ENCODE results near the gene NPM1. TPM values are rescaled to one million over a fixed set of nuclear protein-coding genes. Genes with fewer than 3 reads are reported as not detected.

Gene NPM1
- total RNA-seq, 1 experiment from 2014 or later: 2,693 TPM

DNA sequence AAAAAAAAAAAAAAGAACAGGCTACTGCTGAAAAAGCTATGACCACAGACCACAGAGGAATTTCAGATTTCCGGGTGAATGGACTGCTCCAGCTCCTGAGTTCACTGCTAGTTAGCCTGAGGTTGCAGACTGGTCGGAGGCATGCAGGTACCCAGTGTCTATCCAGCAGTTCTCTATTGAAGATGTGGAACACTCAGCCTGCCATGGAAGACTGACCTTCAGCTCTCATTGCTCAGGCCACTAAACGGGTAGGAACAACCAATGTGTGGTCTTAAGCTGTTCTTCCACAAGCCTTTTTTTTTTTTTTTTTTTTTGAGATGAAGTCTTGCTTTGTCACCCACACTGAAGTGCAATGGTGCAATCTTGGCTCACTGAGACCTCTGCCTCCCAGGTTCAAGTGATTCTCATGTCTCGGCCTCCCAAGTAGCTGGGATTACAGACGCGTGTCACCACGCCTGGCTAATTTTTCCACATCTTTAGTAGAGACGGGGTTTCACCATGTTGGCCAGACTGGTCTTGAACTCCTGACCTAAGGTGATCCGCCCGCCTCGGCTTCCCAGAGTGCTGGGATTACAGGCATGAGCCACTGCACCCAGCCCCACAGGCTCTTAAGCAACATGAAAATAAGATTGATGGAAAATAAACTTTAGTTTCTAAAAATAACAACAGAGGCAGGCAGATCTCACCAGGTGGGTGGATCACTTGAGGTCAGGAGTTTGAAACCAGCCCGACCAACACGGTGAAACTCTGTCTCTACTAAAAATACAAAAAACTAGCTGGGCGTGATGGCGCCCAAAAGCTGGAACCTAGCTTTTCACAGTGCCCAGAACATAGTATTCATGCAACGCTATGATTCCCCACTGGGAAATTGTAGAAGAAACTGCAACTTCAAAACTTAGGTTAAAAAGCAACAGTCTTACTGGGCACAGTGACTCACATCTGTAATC, 20.0 kb upstream of the NPM1 start:
- no peak overlapping the region for H3K4me3 ChIP-seq (replicated peaks in 1 of 2; ENCODE audit: low read depth in 1 of 2, low read length in 2 of 2)
- ChIA-PET CTCF (interaction anchor here (0.7 to 1.1 kb wide), 2 partner anchors 25 to 626 kb away, joined by 3 read pairs; no protein-coding TSS in a partner anchor), POLR2A (interaction anchor here (0.7 kb wide), 1 partner anchor 488 kb away, joined by 3 read pairs; no protein-coding TSS in a partner anchor), RAD21 (ENCODE audit: low non-redundant PET in 1 of 2, low total read pairs in 2 of 2, uncharacterized antibody in 2 of 2, unreplicated experiment in 2 of 2) (no interaction called here)
- BruUV-seq (replicated peaks): no TSS peak
- peaks cover 4 to 14% of the 10 kb centered on the region in 2 experiments; a peak in 3 of 4 replicates for H3K4me1 ChIP-seq (ENCODE audit: control insufficient read depth in 1 of 2, insufficient read depth in 2 of 2, low read length in 2 of 2)
- no peaks in the 10 kb centered on the region for H3K36me3 ChIP-seq (ENCODE audit: control insufficient read depth in 1 of 2, insufficient read depth in 2 of 2, low read length in 2 of 2)
- H3K79me2 ChIP-seq (ENCODE audit: insufficient read depth, low read length): no peaks in the 10 kb centered on the region
- no peaks in the 10 kb centered on the region for H3K9me3 ChIP-seq (ENCODE audit: control insufficient read depth in 1 of 2, insufficient read depth in 1 of 2, low read depth in 1 of 2, low read length in 2 of 2)
- H3K27ac ChIP-seq (ENCODE audit: low read depth, low read length): no peak overlapping the region
- no peak overlapping the region for H3K9ac ChIP-seq (ENCODE audit: low read length)
- no peak overlapping the region for H2AFZ ChIP-seq (ENCODE audit: low read depth, low read length, poor library complexity, severe bottlenecking)
- ATAC-seq (no peak), DNase-seq (ENCODE audit: low read depth, low spot score) (no peak)
- no peaks in the 10 kb centered on the region for H3K27me3 ChIP-seq (ENCODE audit: insufficient read depth, low read length)
- H3K9me2 ChIP-seq (ENCODE audit: insufficient read depth): no peaks in the 10 kb centered on the region
- intact Hi-C loops (cut with micrococcal nuclease): loop anchor here (5.0 kb wide), 1 partner anchor 540 kb away; no protein-coding TSS in a partner anchor
- TF ChIP-seq EGR1 (IDR thresholded peaks at IDR 0.05; ENCODE audit: low read depth) (no peak), CTCF (IDR thresholded peaks at IDR 0.05 in 2 of 3, conservative IDR thresholded peaks at IDR 0.05 in 1 of 3; ENCODE audit: borderline replicate concordance in 1 of 3, insufficient read depth in 1 of 3, low read depth in 2 of 3, low read length in 2 of 3) (no peak), POLR2A (IDR thresholded peaks at IDR 0.05; ENCODE audit: borderline replicate concordance, extremely low read depth, insufficient read depth, insufficient read length) (no peak), ZBTB33 (IDR thresholded peaks at IDR 0.05; ENCODE audit: extremely low read depth, insufficient replicate concordance, low read length) (no peak), JUND (IDR thresholded peaks at IDR 0.05) (no peak), CEBPB (IDR thresholded peaks at IDR 0.05; ENCODE audit: low read depth) (no peak), CBX3 (IDR thresholded peaks at IDR 0.05; ENCODE audit: low read depth) (no peak), ATF3 (IDR thresholded peaks at IDR 0.05) (no peak)
- H4K20me1 ChIP-seq (ENCODE audit: insufficient read depth): no peaks in the 10 kb centered on the region
- no peak overlapping the region for H3K4me2 ChIP-seq (ENCODE audit: low read length)
